ENCODE data around the gene TCEA2.

TCEA2 gene

DNA sequence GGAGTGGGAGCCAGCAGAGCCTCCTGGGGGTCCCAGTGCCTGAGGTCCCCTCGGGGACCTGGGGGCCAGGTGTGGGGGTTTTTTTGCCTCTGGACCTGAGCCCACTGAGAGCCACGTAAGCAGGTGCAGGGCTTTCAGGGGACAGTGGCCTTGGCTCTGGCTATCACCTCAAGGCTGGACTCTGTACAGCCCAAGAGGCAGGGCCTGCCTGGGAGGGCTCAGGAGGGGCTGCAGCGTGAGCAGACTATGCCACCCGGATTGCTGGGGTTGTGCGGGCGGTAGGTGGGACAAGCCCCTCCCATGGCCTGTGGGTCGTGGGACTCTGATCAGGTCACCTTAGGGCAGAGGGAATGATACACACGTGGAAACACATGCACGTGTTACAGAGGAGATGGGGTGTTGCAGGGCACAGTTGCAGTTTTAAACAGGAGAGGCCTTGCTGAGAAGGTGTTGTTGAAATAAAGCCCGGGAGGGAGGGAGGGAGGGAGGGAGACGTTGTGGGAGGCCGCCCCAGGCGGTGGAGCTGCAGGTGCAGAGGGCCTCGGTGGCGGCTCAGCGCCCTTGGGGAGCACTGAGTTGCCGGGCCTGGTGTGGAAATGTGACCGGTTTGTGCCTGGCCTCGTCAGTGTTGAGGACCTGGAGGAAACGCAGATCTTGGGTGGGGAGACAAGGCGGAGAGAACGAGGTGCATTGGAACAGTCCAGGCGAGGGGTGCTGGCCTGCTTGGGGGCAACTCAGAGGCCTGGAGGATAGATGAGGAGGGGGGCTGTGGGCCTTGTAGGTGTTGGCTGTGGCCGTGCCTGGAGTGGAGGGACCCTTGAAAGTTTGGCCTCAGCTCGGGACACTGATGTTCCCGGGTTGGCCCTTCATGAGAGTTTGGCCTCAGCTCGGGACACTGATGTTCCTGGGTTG is 2.3 kb downstream of the TCEA2 start:
- Histone ChIP-seq H3K9ac (ENCODE audit: low read length) (no peak overlapping the region), H2BK15ac (ENCODE audit: low read depth, poor library complexity, severe bottlenecking) (no peak overlapping the region), H3K27ac (ENCODE audit: low read length, poor library complexity, severe bottlenecking) (no peak overlapping the region), H3K9me3 (ENCODE audit: control insufficient read depth, low read length) (no peaks in the 10 kb centered on the region), H2BK120ac (ENCODE audit: low read depth, low read length) (no peak overlapping the region), H3K4me1 (ENCODE audit: control insufficient read depth, insufficient read depth, low read depth, low read length) (peaks cover 50% of the 10 kb centered on the region), H3K14ac (ENCODE audit: low read length in 2 of 2) (no peak overlapping the region), H3K27me3 (ENCODE audit: control insufficient read depth in 1 of 2, insufficient read depth in 1 of 2, low read length in 2 of 2) (peaks cover 0 to 2% of the 10 kb centered on the region in 2 experiments), H2BK12ac (ENCODE audit: low read length in 2 of 2) (peak overlapping the region in 1 of 2 experiments; percentile 57), H3K18ac (ENCODE audit: low read depth in 1 of 2, low read length in 2 of 2) (peak overlapping the region in 1 of 2 experiments; percentile 31), H2AK5ac (ENCODE audit: low read length, severe bottlenecking) (peak overlapping the region; percentile 60), H3K36me3 (ENCODE audit: control insufficient read depth in 1 of 2, insufficient read depth in 2 of 2, low read depth in 1 of 2, low read length in 2 of 2) (peaks cover 0 to 27% of the 10 kb centered on the region in 2 experiments), H3K4me2 (ENCODE audit: low read length, poor library complexity, severe bottlenecking) (no peak overlapping the region), H4K8ac (ENCODE audit: low read length) (peak overlapping the region; percentile 28), H2AFZ (ENCODE audit: low read depth, low read length) (no peak overlapping the region), H2BK5ac (ENCODE audit: low read depth, low read length, poor library complexity, severe bottlenecking) (no peak overlapping the region), H3K4me3 (ENCODE audit: insufficient read depth in 1 of 2, low read depth in 1 of 2, low read length in 2 of 2) (no peak overlapping the region), H3K4ac (ENCODE audit: low read depth in 1 of 2, low read length in 2 of 2) (no peak overlapping the region), H3K79me1 (replicated peaks; ENCODE audit: low read length, poor library complexity, severe bottlenecking) (peaks cover 11% of the 10 kb centered on the region), H4K91ac (ENCODE audit: low read length) (peak overlapping the region; percentile 47), H3K23ac (ENCODE audit: low read length in 2 of 2) (no peak overlapping the region)
- 81% methylated on average over 27 of the region's 27 CpGs for WGBS
- DNase-seq: no peak

DNA sequence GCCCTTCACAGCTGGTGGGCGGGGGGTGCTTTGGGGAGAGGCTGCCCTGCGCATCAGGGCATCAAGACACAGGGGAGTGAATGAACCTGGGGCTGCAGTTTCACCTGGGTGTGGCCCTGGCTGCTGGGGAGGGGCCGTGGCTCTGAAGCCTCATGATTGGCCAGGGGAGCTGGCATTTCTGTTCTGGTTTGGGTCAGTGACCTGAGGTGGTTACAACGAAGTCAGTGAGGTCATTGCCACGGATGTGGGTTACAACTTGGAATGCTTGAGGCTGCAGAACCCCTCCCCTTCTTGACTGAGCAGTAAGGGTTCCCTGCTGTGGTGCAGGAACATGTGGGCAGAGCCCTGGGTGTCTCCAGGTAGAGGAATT is 3.0 kb downstream of the TCEA2 start:
- H3K4me3 ChIP-seq (ENCODE audit: insufficient read depth in 1 of 2, low read depth in 1 of 2, low read length in 2 of 2): no peak overlapping the region
- WGBS: 36% methylated on average over 5 of the region's 5 CpGs
- no peak overlapping the region for H3K14ac ChIP-seq (ENCODE audit: low read length in 2 of 2)
- no peak overlapping the region for H2BK5ac ChIP-seq (ENCODE audit: low read depth, low read length, poor library complexity, severe bottlenecking)
- no peak overlapping the region for H2BK15ac ChIP-seq (ENCODE audit: low read depth, poor library complexity, severe bottlenecking)
- peaks cover 50% of the 10 kb centered on the region for H3K4me1 ChIP-seq (ENCODE audit: control insufficient read depth, insufficient read depth, low read depth, low read length)
- H3K9ac ChIP-seq (ENCODE audit: low read length): no peak overlapping the region
- no peak overlapping the region for H3K4me2 ChIP-seq (ENCODE audit: low read length, poor library complexity, severe bottlenecking)
- H3K23ac ChIP-seq (ENCODE audit: low read length in 2 of 2): no peak overlapping the region
- peak overlapping the region; percentile 33 for H2AK5ac ChIP-seq (ENCODE audit: low read length, severe bottlenecking)
- H3K79me1 ChIP-seq (replicated peaks; ENCODE audit: low read length, poor library complexity, severe bottlenecking): peaks cover 11% of the 10 kb centered on the region
- H4K91ac ChIP-seq (ENCODE audit: low read length): peak overlapping the region; percentile 46
- H3K4ac ChIP-seq (ENCODE audit: low read depth in 1 of 2, low read length in 2 of 2): no peak overlapping the region
- peak; percentile 79 for DNase-seq
- no peak overlapping the region for H2BK120ac ChIP-seq (ENCODE audit: low read depth, low read length)
- no peak overlapping the region for H4K8ac ChIP-seq (ENCODE audit: low read length)
- no peaks in the 10 kb centered on the region for H3K9me3 ChIP-seq (ENCODE audit: control insufficient read depth, low read length)
- H3K36me3 ChIP-seq (ENCODE audit: control insufficient read depth in 1 of 2, insufficient read depth in 2 of 2, low read depth in 1 of 2, low read length in 2 of 2): peaks cover 0 to 33% of the 10 kb centered on the region in 2 experiments
- no peaks in the 10 kb centered on the region for H3K27me3 ChIP-seq (ENCODE audit: control insufficient read depth in 1 of 2, insufficient read depth in 1 of 2, low read length in 2 of 2)
- no peak overlapping the region for H3K27ac ChIP-seq (ENCODE audit: low read length, poor library complexity, severe bottlenecking)
- H2AFZ ChIP-seq (ENCODE audit: low read depth, low read length): no peak overlapping the region
- H3K18ac ChIP-seq (ENCODE audit: low read depth in 1 of 2, low read length in 2 of 2): peak overlapping the region in 1 of 2 experiments; percentile 31
- H2BK12ac ChIP-seq (ENCODE audit: low read length in 2 of 2): peak overlapping the region in 1 of 2 experiments; percentile 57

- H3K14ac ChIP-seq (ENCODE audit: low read length in 2 of 2): no peak overlapping the region
- no peak overlapping the region for H3K18ac ChIP-seq (ENCODE audit: low read depth in 1 of 2, low read length in 2 of 2)
- no peak overlapping the region for H4K8ac ChIP-seq (ENCODE audit: low read length)
- H4K91ac ChIP-seq (ENCODE audit: low read length): no peak overlapping the region
- no peak for DNase-seq
- H2AFZ ChIP-seq (ENCODE audit: low read depth, low read length): no peak overlapping the region
- WGBS: 84% methylated on average over 6 of the region's 6 CpGs
- no peak overlapping the region for H2BK15ac ChIP-seq (ENCODE audit: low read depth, poor library complexity, severe bottlenecking)
- H3K23ac ChIP-seq (ENCODE audit: low read length in 2 of 2): no peak overlapping the region
- no peak overlapping the region for H3K4me2 ChIP-seq (ENCODE audit: low read length, poor library complexity, severe bottlenecking)
- H3K36me3 ChIP-seq (ENCODE audit: control insufficient read depth in 1 of 2, insufficient read depth in 2 of 2, low read depth in 1 of 2, low read length in 2 of 2): peaks cover 2 to 43% of the 10 kb centered on the region in 2 experiments
- no peak overlapping the region for H2BK12ac ChIP-seq (ENCODE audit: low read length in 2 of 2)
- H3K27me3 ChIP-seq (ENCODE audit: control insufficient read depth in 1 of 2, insufficient read depth in 1 of 2, low read length in 2 of 2): no peaks in the 10 kb centered on the region
- no peaks in the 10 kb centered on the region for H3K9me3 ChIP-seq (ENCODE audit: control insufficient read depth, low read length)
- no peak overlapping the region for H2BK120ac ChIP-seq (ENCODE audit: low read depth, low read length)
- H3K4me1 ChIP-seq (ENCODE audit: control insufficient read depth, insufficient read depth, low read depth, low read length): peaks cover 47% of the 10 kb centered on the region
- H2AK5ac ChIP-seq (ENCODE audit: low read length, severe bottlenecking): peak overlapping the region; percentile 10
- no peak overlapping the region for H3K9ac ChIP-seq (ENCODE audit: low read length)
- H3K79me1 ChIP-seq (replicated peaks; ENCODE audit: low read length, poor library complexity, severe bottlenecking): peaks cover 11% of the 10 kb centered on the region
- H2BK5ac ChIP-seq (ENCODE audit: low read depth, low read length, poor library complexity, severe bottlenecking): no peak overlapping the region
- H3K4me3 ChIP-seq (ENCODE audit: insufficient read depth in 1 of 2, low read depth in 1 of 2, low read length in 2 of 2): no peak overlapping the region
- peak overlapping the region in 1 of 2 experiments; percentile 24 for H3K4ac ChIP-seq (ENCODE audit: low read depth in 1 of 2, low read length in 2 of 2)
- H3K27ac ChIP-seq (ENCODE audit: low read length, poor library complexity, severe bottlenecking): no peak overlapping the region
Observed at GRCh38 chr20:64067005-64067632, 4.1 kb downstream of the TCEA2 start.

DNA sequence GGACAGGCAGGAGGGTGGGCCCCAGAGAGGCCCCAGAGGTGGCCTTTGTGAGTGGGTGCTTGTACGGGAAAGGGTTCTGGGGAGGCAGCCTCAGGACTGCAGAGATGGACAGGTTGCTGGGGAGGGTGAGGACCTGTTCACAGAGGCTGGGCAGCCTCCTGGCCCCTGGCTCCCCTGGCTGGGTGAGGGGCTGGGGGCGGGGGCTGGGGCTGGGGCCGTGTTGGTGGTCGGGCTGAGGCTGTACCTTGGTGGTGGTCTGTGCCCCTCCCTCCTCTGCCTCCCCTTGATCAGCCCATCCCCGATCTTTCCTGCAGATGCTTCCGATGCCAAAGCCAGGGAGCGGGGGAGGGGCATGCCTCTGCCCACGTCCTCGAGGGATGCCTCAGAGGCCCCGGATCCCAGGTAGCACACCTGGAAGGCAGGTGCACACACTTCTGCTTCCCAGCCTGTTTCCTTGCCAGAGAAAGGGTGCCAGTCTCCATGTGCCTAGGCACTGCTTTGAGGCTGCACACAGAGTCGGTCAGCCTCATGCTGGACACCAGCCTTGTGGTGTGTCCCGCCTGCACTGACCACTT is 4.8 kb downstream of the TCEA2 start:
- H3K9me3 ChIP-seq (ENCODE audit: control insufficient read depth, low read length): no peaks in the 10 kb centered on the region
- H3K4me2 ChIP-seq (ENCODE audit: low read length, poor library complexity, severe bottlenecking): no peak overlapping the region
- no peak for DNase-seq
- no peak overlapping the region for H3K23ac ChIP-seq (ENCODE audit: low read length in 2 of 2)
- 86% methylated on average over 9 of the region's 12 CpGs for WGBS
- H2BK120ac ChIP-seq (ENCODE audit: low read depth, low read length): no peak overlapping the region
- H2BK12ac ChIP-seq (ENCODE audit: low read length in 2 of 2): no peak overlapping the region
- no peak overlapping the region for H3K9ac ChIP-seq (ENCODE audit: low read length)
- H4K91ac ChIP-seq (ENCODE audit: low read length): no peak overlapping the region
- no peak overlapping the region for H2BK5ac ChIP-seq (ENCODE audit: low read depth, low read length, poor library complexity, severe bottlenecking)
- H3K79me1 ChIP-seq (replicated peaks; ENCODE audit: low read length, poor library complexity, severe bottlenecking): peaks cover 11% of the 10 kb centered on the region
- no peak overlapping the region for H3K4ac ChIP-seq (ENCODE audit: low read depth in 1 of 2, low read length in 2 of 2)
- H3K14ac ChIP-seq (ENCODE audit: low read length in 2 of 2): no peak overlapping the region
- H4K8ac ChIP-seq (ENCODE audit: low read length): no peak overlapping the region
- no peaks in the 10 kb centered on the region for H3K27me3 ChIP-seq (ENCODE audit: control insufficient read depth in 1 of 2, insufficient read depth in 1 of 2, low read length in 2 of 2)
- no peak overlapping the region for H3K4me3 ChIP-seq (ENCODE audit: insufficient read depth in 1 of 2, low read depth in 1 of 2, low read length in 2 of 2)
- H2AK5ac ChIP-seq (ENCODE audit: low read length, severe bottlenecking): peak overlapping the region; percentile 10
- no peak overlapping the region for H2AFZ ChIP-seq (ENCODE audit: low read depth, low read length)
- no peak overlapping the region for H2BK15ac ChIP-seq (ENCODE audit: low read depth, poor library complexity, severe bottlenecking)
- no peak overlapping the region for H3K27ac ChIP-seq (ENCODE audit: low read length, poor library complexity, severe bottlenecking)
- no peak overlapping the region for H3K18ac ChIP-seq (ENCODE audit: low read depth in 1 of 2, low read length in 2 of 2)
- H3K4me1 ChIP-seq (ENCODE audit: control insufficient read depth, insufficient read depth, low read depth, low read length): peaks cover 41% of the 10 kb centered on the region
- H3K36me3 ChIP-seq (ENCODE audit: control insufficient read depth in 1 of 2, insufficient read depth in 2 of 2, low read depth in 1 of 2, low read length in 2 of 2): peaks cover 9 to 50% of the 10 kb centered on the region in 2 experiments

Data from mesenchymal stem cell (in vitro differentiated cells and primary cell).